Lung (tissue), 12 donors: ENCODE data around the gene NEURL4. TPM values are rescaled to one million over a fixed set of nuclear protein-coding genes. Genes with fewer than 3 reads are reported as not detected.

Experiments used
- ATAC-seq: fragments of 200-7000 bp; cut with Tn5 transposase; one replicate; pipeline ENCODE4 v1.9.1; 2020; ENCODE audit warnings: moderate number of reproducible peaks; ENCODE audit not compliant: insufficient read depth, low FRiP score
- DNase-seq, 3 donors: peaks; one replicate each; pipeline ENCODE4 v3.0.0-alpha.2; 2013 to 2017
- H3K27ac ChIP-seq, 2 donors: one replicate each; pipeline ENCODE4 v1.5.1; 2013; ENCODE audit warnings: mild to moderate bottlenecking in 2 of 2, moderate library complexity in 2 of 2, control low read depth in 1 of 2, inconsistent platforms in 1 of 2, low read depth in 1 of 2, low read length in 1 of 2
- H3K27me3 ChIP-seq, 3 donors: one replicate each; pipeline ENCODE4 v1.5.1; 2013; ENCODE audit warnings: low read length in 2 of 3; ENCODE audit not compliant: control insufficient read depth in 3 of 3, insufficient read depth in 3 of 3
- H3K36me3 ChIP-seq, 4 donors: one replicate each; pipeline ENCODE4 v1.5.1; 2013; ENCODE audit warnings: low read length in 4 of 4, mild to moderate bottlenecking in 1 of 4, moderate library complexity in 1 of 4; ENCODE audit not compliant: control insufficient read depth in 4 of 4, insufficient read depth in 4 of 4
- H3K4me1 ChIP-seq, 5 donors: one replicate each; pipeline ENCODE4 v1.5.1; 2013; ENCODE audit warnings: low read length in 5 of 5, mild to moderate bottlenecking in 2 of 5, moderate library complexity in 1 of 5; ENCODE audit not compliant: control insufficient read depth in 5 of 5, insufficient read depth in 5 of 5
- H3K4me3 ChIP-seq: one replicate; pipeline ENCODE4 v1.5.1; 2013; ENCODE audit warnings: mild to moderate bottlenecking, control low read depth, moderate library complexity
- H3K9ac ChIP-seq, 2 donors: one replicate each; pipeline ENCODE4 v1.5.1; 2013; ENCODE audit warnings: low read length in 2 of 2, control low read depth in 1 of 2; ENCODE audit not compliant: insufficient read depth in 1 of 2
- H3K9me3 ChIP-seq, 4 donors: one replicate each; pipeline ENCODE4 v1.5.1; 2013; ENCODE audit warnings: low read length in 3 of 4, mild to moderate bottlenecking in 1 of 4, moderate library complexity in 1 of 4; ENCODE audit not compliant: control insufficient read depth in 4 of 4, insufficient read depth in 3 of 4
- CTCF ChIP-seq: IDR thresholded peaks from 2 replicates; pipeline ENCODE4 v1.5.1; 2012; ENCODE audit warnings: mild to moderate bottlenecking; ENCODE audit errors: control extremely low read depth, extremely low read depth
- WGBS, 2 donors: extraction: QIAGEN DNeasy Blood & Tissue Kit; methylation state at CpG; one replicate each; pipeline ENCODE4 v1.1.7; 2013; 5-methylcytosine and 5-hydroxymethylcytosine counted together
- polyA plus RNA-seq, 2 donors: library from polyadenylated mRNA; stranded (reverse); fragments of 200-250 nt; gene quantifications; one replicate each; pipeline ENCODE4 v1.2.1, GENCODE V29; 2013
- total RNA-seq, 2 donors: library from RNA; depleted of rRNA in 1 of 2; stranded (reverse); fragments of >200 nt in 1 of 2; gene quantifications; one replicate each; pipeline ENCODE4 v1.2.1, GENCODE V29; 2014 to 2021
- donor health status: control.
- donor health status: control.
- donor health status: Bipolar disorder and iron deficiency.
- donor health status: healthy.
- donor health status: DM: yes; HTN: yes; CAD: no.

NEURL4 gene
- total and polyA plus RNA-seq, 4 donors, result 17.3 to 33.9 (median 24.3) TPM

- 89 to 91% methylated on average over 7 of the region's 7 CpGs for WGBS, 2 donors
- H3K36me3 ChIP-seq, result peaks cover 17 to 50% (median 42%) of the 10 kb centered on the region in 4 donors
- TF ChIP-seq CTCF, result no peak
- H3K9ac ChIP-seq, result no peak overlapping the region
- no peaks in the 10 kb centered on the region for H3K27me3 ChIP-seq
- DNase-seq, result no peak
- peaks cover 0 to 2% (median 0%) of the 10 kb centered on the region in 4 donors for H3K9me3 ChIP-seq
- no peak overlapping the region for H3K27ac ChIP-seq
- peaks cover 6 to 25% (median 19%) of the 10 kb centered on the region in 5 donors for H3K4me1 ChIP-seq
- no peak overlapping the region for H3K4me3 ChIP-seq
- ATAC-seq, result no peak
These were observed 15.8 kb downstream of the NEURL4 start for GRCh38 chr17:7313088-7313889.

- peaks cover 6 to 26% (median 19%) of the 10 kb centered on the region in 5 donors for H3K4me1 ChIP-seq
- WGBS, 2 donors, result 83% methylated on average over 7 of the region's 7 CpGs
- H3K9me3 ChIP-seq, result peaks cover 0 to 2% (median 0%) of the 10 kb centered on the region in 4 donors
- no peak for TF ChIP-seq CTCF
- ATAC-seq, result no peak
- no peak overlapping the region for H3K9ac ChIP-seq
- H3K36me3 ChIP-seq, result peaks cover 17 to 43% (median 41%) of the 10 kb centered on the region in 4 donors
- no peak overlapping the region for H3K4me3 ChIP-seq
- no peak for DNase-seq
- H3K27me3 ChIP-seq, result no peaks in the 10 kb centered on the region
- H3K27ac ChIP-seq, result no peak overlapping the region
These were observed 16.6 kb downstream of the NEURL4 start for GRCh38 chr17:7312432-7313087.

- H3K9ac ChIP-seq, result no peak overlapping the region
- peaks cover 6 to 26% (median 19%) of the 10 kb centered on the region in 5 donors for H3K4me1 ChIP-seq
- no peak overlapping the region for H3K27ac ChIP-seq
- no peaks in the 10 kb centered on the region for H3K27me3 ChIP-seq
- DNase-seq (no peak), ATAC-seq (no peak)
- peaks cover 17 to 39% (median 37%) of the 10 kb centered on the region in 4 donors for H3K36me3 ChIP-seq
- no peak overlapping the region for H3K4me3 ChIP-seq
- peaks cover 0 to 2% (median 0%) of the 10 kb centered on the region in 4 donors for H3K9me3 ChIP-seq
- no peak for TF ChIP-seq CTCF
- 88 to 91% methylated on average over 7 of the region's 7 CpGs for WGBS, 2 donors
These were observed 17.9 kb downstream of the NEURL4 start for GRCh38 chr17:7311110-7311705.
